ENCODE results near the gene GZMM.

The GZMM gene

GRCh38 chr19:495402-496111 is 48.3 kb upstream of the GZMM start (continued):
- TF ChIP-seq AEBP2 (tag by site-specific recombination; IDR thresholded peaks at IDR 0.05; ENCODE audit: borderline replicate concordance) (no peak), ZNF623 (tag by site-specific recombination; IDR thresholded peaks at IDR 0.05) (no peak), ZNF843 (tag by site-specific recombination; IDR thresholded peaks at IDR 0.05) (no peak), ZNF624 (tag by site-specific recombination; IDR thresholded peaks at IDR 0.05) (no peak), MYNN (tag by site-specific recombination; IDR thresholded peaks at IDR 0.05; ENCODE audit: borderline replicate concordance) (no peak), ZNF777 (tag by site-specific recombination; IDR thresholded peaks at IDR 0.05; ENCODE audit: borderline replicate concordance) (no peak), ZNF621 (tag by site-specific recombination; IDR thresholded peaks at IDR 0.05) (no peak), PRDM6 (tag by site-specific recombination; IDR thresholded peaks at IDR 0.05) (no peak), ZBTB11 (tag by site-specific recombination; conservative IDR thresholded peaks at IDR 0.05; ENCODE audit: low read depth) (no peak), ZBTB6 (tag by site-specific recombination; IDR thresholded peaks at IDR 0.05) (no peak), ZNF626 (tag by site-specific recombination; IDR thresholded peaks at IDR 0.05) (no peak), ZNF585B (tag by site-specific recombination; IDR thresholded peaks at IDR 0.05) (no peak), ZFP37 (tag by site-specific recombination; IDR thresholded peaks at IDR 0.05) (no peak), ELK4 (IDR thresholded peaks at IDR 0.05; ENCODE audit: borderline replicate concordance, low read depth, low read length) (no peak), ZNF521 (tag by site-specific recombination; IDR thresholded peaks at IDR 0.05) (no peak), INSM2 (tag by site-specific recombination; IDR thresholded peaks at IDR 0.05) (no peak), ZNF280C (tag by site-specific recombination; IDR thresholded peaks at IDR 0.05) (no peak), ZNF837 (tag by site-specific recombination; IDR thresholded peaks at IDR 0.05) (no peak), ZSCAN30 (tag by site-specific recombination; IDR thresholded peaks at IDR 0.05) (no peak), ZNF514 (tag by site-specific recombination; IDR thresholded peaks at IDR 0.05) (no peak), WT1 (tag by site-specific recombination; IDR thresholded peaks at IDR 0.05) (no peak), KLF7 (tag by site-specific recombination; IDR thresholded peaks at IDR 0.05; ENCODE audit: borderline replicate concordance) (peak; percentile 60; the same call in 1 of the 2 replicates), ZBTB20 (tag by site-specific recombination; IDR thresholded peaks at IDR 0.05) (no peak), MZF1 (tag by site-specific recombination; IDR thresholded peaks at IDR 0.05; ENCODE audit: borderline replicate concordance) (no peak), ZNF292 (tag by site-specific recombination; IDR thresholded peaks at IDR 0.05; ENCODE audit: borderline replicate concordance, low read depth) (no peak), ZNF155 (tag by site-specific recombination; IDR thresholded peaks at IDR 0.05) (no peak), KLF10 (tag by site-specific recombination; IDR thresholded peaks at IDR 0.05) (no peak)
